Stomach (tissue), 9 donors: ENCODE measurements around the gene GRHL1. TPM values are rescaled to one million over a fixed set of nuclear protein-coding genes. Genes with fewer than 3 reads are reported as not detected.

Experiments used
- DNase-seq, 2 donors: peaks; one replicate each; pipeline versions ENCODE4 v3.0.0 to v3.0.0-alpha.2; 2013 to 2019
- H3K27ac ChIP-seq, 5 donors: fragments of 200-600 bp in 4 of 5; sonication (generic) in 4 of 5; one replicate each; pipeline ENCODE4 v1.5.1; 2013 to 2019; ENCODE audit warnings: mild to moderate bottlenecking in 1 of 5, moderate library complexity in 1 of 5
- H3K27me3 ChIP-seq, 3 donors: fragments of 200-600 bp; sonication (generic); one replicate each; pipeline ENCODE4 v1.5.1; 2017 to 2019; ENCODE audit warnings: mixed run types in 1 of 3
- H3K36me3 ChIP-seq, 4 donors: fragments of 200-600 bp; sonication (generic); 1 replicate in 3 of 4; 2 replicates in 1 of 4; pipeline ENCODE4 v1.5.1; 2016 to 2019
- H3K4me1 ChIP-seq, 4 donors: fragments of 200-600 bp; sonication (generic); one replicate each; pipeline ENCODE4 v1.5.1; 2016 to 2019
- H3K4me3 ChIP-seq, 4 donors: fragments of 200-600 bp; sonication (generic) in 3 of 4; one replicate each; pipeline ENCODE4 v1.5.1; 2016 to 2019; ENCODE audit warnings: mild to moderate bottlenecking in 1 of 4
- H3K9me3 ChIP-seq, 4 donors: fragments of 200-600 bp; sonication (generic); one replicate each; pipeline ENCODE4 v1.5.1; 2016 to 2019
- EP300 ChIP-seq: sonication (generic); formaldehyde crosslinking; IDR thresholded peaks from one replicate; pipeline ENCODE4 v1.6.1; 2017; ENCODE audit warnings: antibody characterized with exemption
- POLR2A ChIP-seq, 4 donors: fragments of 450-650 bp; IDR thresholded peaks; one replicate each; pipeline ENCODE4 v1.6.1; 2016; ENCODE audit warnings: antibody characterized with exemption in 4 of 4, control low read depth in 2 of 4, mild to moderate bottlenecking in 1 of 4, moderate library complexity in 1 of 4
- POLR2AphosphoS5 ChIP-seq, 3 donors: sonication (generic); formaldehyde crosslinking; IDR thresholded peaks; one replicate each; pipeline ENCODE4 v1.6.1; 2016; ENCODE audit warnings: antibody characterized with exemption in 3 of 3
- WGBS, 5 donors: extraction: QIAGEN DNeasy Blood & Tissue Kit in 3 of 5; methylation state at CpG; one replicate each; pipeline versions ENCODE4 v1.1.5 to v1.1.7; 2013 to 2018; 5-methylcytosine and 5-hydroxymethylcytosine counted together
- intact Hi-C: fragments of 100-400 bp; cut with DNase I; formaldehyde crosslinking; loops from one replicate; pipeline ENCODE4 v1.15.1; 2023; ENCODE audit warnings: low total_unique reads
- polyA plus RNA-seq, 3 donors: library from polyadenylated mRNA; stranded (reverse); fragments of 200-250 nt; gene quantifications; one replicate each; pipeline ENCODE4 v1.2.3, GENCODE V29; 2013
- total RNA-seq, 5 donors: library from RNA; depleted of rRNA; stranded (reverse); fragments of >200 nt; gene quantifications; one replicate each; pipeline versions ENCODE4 v1.1.0 to v1.2.3, GENCODE V29; 2014 to 2016
- TF ChIP-seq, protein P1 (sequence below), 7 experiments: fragments of 450-650 bp in 4 of 7; fragments of 200-600 bp in 3 of 7; sonication (generic) in 3 of 7; IDR thresholded peaks; one replicate each; pipeline ENCODE4 v1.5.1; 2016 to 2019; ENCODE audit warnings: antibody characterized with exemption in 7 of 7, control low read depth in 2 of 7, mild to moderate bottlenecking in 1 of 7
- donor health status: healthy with polysubstance abuse.
- donor health status: Bipolar disorder and iron deficiency.
- donor health status: healthy.

GRHL1 gene
- total and polyA plus RNA-seq, 8 donors: 0.89 to 16.5 (median 3.8) TPM

DNA sequence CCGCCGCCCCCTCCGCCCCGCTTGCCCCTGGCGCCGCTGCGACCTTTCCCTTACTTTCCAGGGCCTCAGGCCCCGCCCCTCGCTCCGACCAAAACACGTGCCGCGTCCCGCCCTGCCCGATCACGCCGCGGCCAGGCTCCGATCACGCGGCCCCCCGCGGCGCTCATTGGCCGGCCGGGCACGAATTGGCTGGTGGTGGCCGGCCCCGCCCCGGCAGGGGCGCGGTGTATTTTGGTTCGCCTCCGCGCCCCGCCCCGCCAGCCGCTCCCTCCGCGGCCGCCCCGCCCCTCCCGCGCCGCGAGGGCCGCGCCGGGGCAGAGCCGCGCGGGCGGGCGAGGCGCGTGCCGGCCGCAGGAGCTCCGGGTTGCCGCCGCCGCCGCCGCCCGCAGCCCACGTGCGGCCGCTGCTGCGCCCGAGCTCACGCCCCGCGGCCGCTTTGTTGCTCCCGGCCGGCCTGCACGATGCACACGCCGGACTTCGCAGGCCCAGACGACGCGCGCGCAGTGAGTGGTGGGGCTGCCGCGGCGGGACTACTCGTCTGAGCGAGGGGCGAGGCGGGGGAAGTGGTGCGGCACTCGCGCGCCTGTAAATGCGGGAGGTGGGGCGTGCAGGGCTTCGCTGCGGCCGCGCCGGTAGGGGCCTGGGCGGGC is 91.9 kb downstream of the GRHL1 start, which contains the start of gene KLF11:
Gene KLF11, plus strand, starts transcription at position 295 of the 650 bp plus-strand sequence. Its CDS starts 167 bp downstream, at position 462.
- peaks cover 17 to 26% (median 24%) of the 10 kb centered on the region in 4 donors for H3K36me3 ChIP-seq
- H3K4me3 ChIP-seq: peak within 1 kb of the TSS; percentile 52 to 67 (median 58)
- H3K4me1 ChIP-seq: peaks cover 48 to 87% (median 78%) of the 10 kb centered on the region in 4 donors
- no peaks in the 10 kb centered on the region for H3K27me3 ChIP-seq
- peak within 1 kb of the TSS; percentile 92 to 100 (median 99) for H3K27ac ChIP-seq
- 0 to 1% (median 1%) methylated on average over 34 to 97 of the region's 104 CpGs; no CpG with 5 or more reads in 2 of the 5 donors for WGBS, 5 donors
- TF ChIP-seq, protein P1, sequence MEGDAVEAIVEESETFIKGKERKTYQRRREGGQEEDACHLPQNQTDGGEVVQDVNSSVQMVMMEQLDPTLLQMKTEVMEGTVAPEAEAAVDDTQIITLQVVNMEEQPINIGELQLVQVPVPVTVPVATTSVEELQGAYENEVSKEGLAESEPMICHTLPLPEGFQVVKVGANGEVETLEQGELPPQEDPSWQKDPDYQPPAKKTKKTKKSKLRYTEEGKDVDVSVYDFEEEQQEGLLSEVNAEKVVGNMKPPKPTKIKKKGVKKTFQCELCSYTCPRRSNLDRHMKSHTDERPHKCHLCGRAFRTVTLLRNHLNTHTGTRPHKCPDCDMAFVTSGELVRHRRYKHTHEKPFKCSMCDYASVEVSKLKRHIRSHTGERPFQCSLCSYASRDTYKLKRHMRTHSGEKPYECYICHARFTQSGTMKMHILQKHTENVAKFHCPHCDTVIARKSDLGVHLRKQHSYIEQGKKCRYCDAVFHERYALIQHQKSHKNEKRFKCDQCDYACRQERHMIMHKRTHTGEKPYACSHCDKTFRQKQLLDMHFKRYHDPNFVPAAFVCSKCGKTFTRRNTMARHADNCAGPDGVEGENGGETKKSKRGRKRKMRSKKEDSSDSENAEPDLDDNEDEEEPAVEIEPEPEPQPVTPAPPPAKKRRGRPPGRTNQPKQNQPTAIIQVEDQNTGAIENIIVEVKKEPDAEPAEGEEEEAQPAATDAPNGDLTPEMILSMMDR (IDR thresholded peaks at IDR 0.05): no peak
- peak in 2 of 3 donors; percentile 59 to 79 for TF ChIP-seq POLR2AphosphoS5 (IDR thresholded peaks at IDR 0.05)
- no peaks in the 10 kb centered on the region for H3K9me3 ChIP-seq
- intact Hi-C loops: no loop called here
- DNase-seq: peak; percentile 95 to 98

DNA sequence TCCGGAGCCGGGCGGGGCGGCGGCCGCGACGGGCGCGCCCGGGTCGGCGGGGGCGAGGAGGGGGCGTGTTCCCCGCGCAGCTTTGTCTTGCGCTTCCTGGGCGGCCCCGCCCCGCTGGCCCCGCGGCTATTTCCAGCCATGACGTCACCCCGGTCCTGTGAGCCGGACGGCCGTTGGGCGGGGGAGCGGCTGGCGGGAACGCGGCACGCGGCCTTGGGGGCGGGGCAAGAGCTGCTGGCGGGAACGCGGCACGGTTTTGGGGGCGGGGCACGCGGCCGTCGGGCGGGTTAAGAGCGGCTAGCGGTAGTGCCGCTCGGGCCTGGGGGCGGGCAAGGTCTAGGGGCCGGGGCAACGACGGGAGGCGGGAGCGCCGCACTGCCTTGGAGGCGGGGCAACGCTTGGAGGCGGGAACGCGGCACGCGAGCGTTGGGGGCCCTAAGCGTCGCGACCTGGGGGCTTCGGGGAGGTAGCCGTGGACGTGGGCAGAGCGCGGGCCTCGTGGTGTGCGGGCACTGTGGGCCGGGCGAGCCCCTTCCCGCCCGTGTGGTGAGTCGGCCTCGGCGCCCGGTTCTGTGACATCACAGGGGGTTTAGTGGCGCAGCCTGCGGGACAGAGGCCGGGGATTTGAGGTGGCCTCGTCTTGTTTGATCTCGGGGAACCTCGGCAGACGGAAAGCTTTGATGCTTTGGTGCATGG is 92.6 kb downstream of the GRHL1 start:
- peak; percentile 99 for DNase-seq
- Histone ChIP-seq H3K9me3 (no peaks in the 10 kb centered on the region), H3K27me3 (no peaks in the 10 kb centered on the region), H3K4me3 (peak overlapping the region; percentile 52 to 67 (median 58)), H3K4me1 (peaks cover 51 to 87% (median 84%) of the 10 kb centered on the region in 4 donors), H3K36me3 (peaks cover 19 to 30% (median 30%) of the 10 kb centered on the region in 4 donors), H3K27ac (peak overlapping the region; percentile 92 to 100 (median 99))
- peak; percentile 51 to 82 (median 59) for TF ChIP-seq POLR2AphosphoS5 (IDR thresholded peaks at IDR 0.05)
- no peak for TF ChIP-seq POLR2A (IDR thresholded peaks at IDR 0.05)
- intact Hi-C loops: no loop called here
- 0 to 12% (median 10%) methylated on average over 10 to 87 of the region's 90 CpGs for WGBS, 5 donors

DNA sequence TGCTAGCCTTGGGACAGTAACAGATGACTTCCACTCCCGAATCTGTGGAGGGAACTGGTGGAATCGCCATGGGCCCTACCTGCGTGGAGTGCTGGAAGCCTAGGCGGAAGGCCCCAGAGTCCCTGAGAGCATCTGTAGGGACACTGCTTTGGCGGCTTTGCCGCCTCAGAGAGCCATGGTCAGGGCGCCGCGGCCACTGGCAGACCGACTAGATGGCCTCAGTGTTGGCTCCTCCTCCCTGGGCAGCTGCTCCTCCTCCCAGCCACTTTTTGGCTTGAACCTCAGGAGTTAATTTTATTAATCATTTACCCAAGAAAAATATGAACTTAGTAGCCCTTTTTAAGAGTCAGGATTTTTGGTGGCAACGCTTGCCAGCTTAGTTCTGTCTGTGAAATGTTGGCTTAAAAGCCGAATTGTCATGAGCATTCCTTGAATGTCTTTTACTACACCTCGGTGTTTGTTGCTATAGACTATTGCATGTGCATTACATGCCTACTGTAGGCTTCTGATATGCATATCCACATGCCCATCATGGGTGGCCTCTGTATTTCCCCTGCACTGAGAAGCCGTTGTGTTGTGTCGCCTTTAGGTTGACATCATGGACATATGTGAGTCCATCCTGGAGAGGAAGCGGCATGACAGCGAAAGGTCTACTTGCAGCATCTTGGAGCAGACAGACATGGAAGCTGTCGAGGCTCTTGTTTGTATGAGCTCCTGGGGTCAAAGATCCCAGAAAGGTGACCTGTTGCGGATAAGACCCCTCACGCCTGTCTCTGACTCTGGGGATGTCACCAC is 94.3 kb downstream of the GRHL1 start:
- Histone ChIP-seq H3K9me3 (no peaks in the 10 kb centered on the region), H3K4me1 (peaks cover 61 to 85% (median 83%) of the 10 kb centered on the region in 4 donors), H3K27ac (peak overlapping the region; percentile 13 to 99 (median 96)), H3K36me3 (peaks cover 24 to 46% (median 44%) of the 10 kb centered on the region in 4 donors), H3K4me3 (peak overlapping the region; percentile 52 to 67 (median 58)), H3K27me3 (no peaks in the 10 kb centered on the region)
- peak in 1 of 2 donors; percentile 70 for DNase-seq
- intact Hi-C loops: loop anchor here (5.0 kb wide), 1 partner anchor 58 kb away; no protein-coding TSS in a partner anchor
- WGBS, 5 donors: 46 to 69% (median 58%) methylated on average over 20 of the region's 20 CpGs
- peak in 1 of 3 donors; percentile 8 for TF ChIP-seq POLR2AphosphoS5 (IDR thresholded peaks at IDR 0.05)
- TF ChIP-seq POLR2A (IDR thresholded peaks at IDR 0.05): no peak

DNA sequence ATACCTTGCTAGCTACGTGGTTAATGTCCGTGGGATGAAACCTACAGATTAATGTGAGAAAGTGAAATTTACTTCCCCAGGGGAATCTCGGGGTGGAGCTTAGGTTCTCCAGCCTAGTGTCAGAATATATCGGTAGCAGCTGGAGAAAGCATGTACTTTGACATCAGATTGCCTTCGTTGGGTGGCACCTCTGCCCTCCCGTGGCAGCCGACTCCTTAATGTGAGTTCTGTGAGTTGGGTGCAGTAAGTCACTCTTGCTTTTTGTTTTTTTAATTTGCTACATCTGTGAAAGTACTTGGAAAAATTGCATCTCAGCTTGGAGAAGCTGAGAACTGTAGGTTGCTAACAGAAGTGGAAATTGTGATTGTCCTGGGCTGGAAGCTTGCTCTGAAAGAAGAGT is 95.4 kb downstream of the GRHL1 start:
- 47 to 67% (median 62%) methylated on average over 7 of the region's 7 CpGs for WGBS, 5 donors
- DNase-seq: no peak
- TF ChIP-seq, protein P1 (IDR thresholded peaks at IDR 0.05): no peak
- TF ChIP-seq POLR2A (IDR thresholded peaks at IDR 0.05) (no peak), EP300 (no peak), POLR2AphosphoS5 (IDR thresholded peaks at IDR 0.05) (no peak)
- H3K36me3 ChIP-seq: peaks cover 29 to 58% (median 55%) of the 10 kb centered on the region in 4 donors
- intact Hi-C loops: loop anchor here (5.0 kb wide), 1 partner anchor 60 kb away; no protein-coding TSS in a partner anchor
- H3K27me3 ChIP-seq: no peaks in the 10 kb centered on the region
- no peak overlapping the region for H3K4me3 ChIP-seq
- H3K27ac ChIP-seq: peak overlapping the region in 3 of 5 donors; percentile 92 to 99 (median 99)
- no peaks in the 10 kb centered on the region for H3K9me3 ChIP-seq
- peaks cover 55 to 74% (median 72%) of the 10 kb centered on the region in 4 donors for H3K4me1 ChIP-seq
